GM19043 (cell line): Measurements from ENCODE around the gene KRT32.

Experiments
- ATAC-seq: cut with Tn5 transposase; IDR thresholded peaks from one replicate; pipeline ENCODE4 v1.9.1; 2021; ENCODE audit warnings: low read depth; ENCODE audit not compliant: unreplicated experiment

KRT32 gene

DNA sequence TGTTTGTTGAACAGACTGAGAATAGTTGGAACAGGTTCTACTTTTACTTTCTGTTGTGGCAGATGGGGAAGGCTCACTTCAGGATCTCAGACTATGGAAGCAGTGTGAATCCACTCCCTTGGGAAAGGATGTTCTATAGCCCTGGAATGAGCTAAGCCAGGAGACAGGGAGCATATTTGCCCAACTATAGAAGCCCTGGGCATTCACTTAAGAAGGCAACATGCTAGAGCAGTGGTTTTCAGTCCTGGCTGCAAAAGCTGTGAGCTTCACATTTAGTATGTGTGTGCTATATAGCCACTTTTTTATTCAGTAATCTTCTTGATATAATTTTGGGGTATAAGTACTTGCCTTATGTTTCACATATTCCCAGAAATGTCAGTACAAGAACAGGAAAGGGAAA lies 1.2 kb upstream of the KRT32 start:
- ATAC-seq = no peak

- ATAC-seq = no peak
Measured at GRCh38 chr17:41467561-41467960, 375 bp upstream of the KRT32 start.

DNA sequence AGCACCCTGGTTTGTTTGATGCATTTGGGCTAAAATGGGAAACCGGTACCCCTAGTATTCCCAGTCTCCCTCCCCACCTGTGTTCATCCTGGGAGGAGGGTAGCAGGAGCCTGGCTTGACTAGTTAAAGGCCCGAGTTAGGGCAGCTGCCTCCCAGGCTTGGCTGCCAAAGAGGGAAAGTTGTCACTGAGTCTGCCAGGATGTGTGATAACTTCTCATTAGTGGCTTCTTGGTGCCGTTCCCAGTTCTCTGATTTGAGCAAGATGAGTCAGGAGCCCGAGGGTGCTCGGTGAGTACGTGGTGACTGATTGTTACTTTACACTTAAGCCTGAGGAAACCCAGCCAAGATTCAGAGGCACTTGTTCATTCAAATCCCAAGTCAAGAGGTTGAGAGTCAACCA lies 2.5 kb downstream of the KRT32 start:
- no peak for ATAC-seq

GRCh38 chr17:41464173-41464572 lies 3.0 kb downstream of the KRT32 start:
- no peak for ATAC-seq

- ATAC-seq = no peak
Measured at GRCh38 chr17:41463746-41464145, 3.4 kb downstream of the KRT32 start.

DNA sequence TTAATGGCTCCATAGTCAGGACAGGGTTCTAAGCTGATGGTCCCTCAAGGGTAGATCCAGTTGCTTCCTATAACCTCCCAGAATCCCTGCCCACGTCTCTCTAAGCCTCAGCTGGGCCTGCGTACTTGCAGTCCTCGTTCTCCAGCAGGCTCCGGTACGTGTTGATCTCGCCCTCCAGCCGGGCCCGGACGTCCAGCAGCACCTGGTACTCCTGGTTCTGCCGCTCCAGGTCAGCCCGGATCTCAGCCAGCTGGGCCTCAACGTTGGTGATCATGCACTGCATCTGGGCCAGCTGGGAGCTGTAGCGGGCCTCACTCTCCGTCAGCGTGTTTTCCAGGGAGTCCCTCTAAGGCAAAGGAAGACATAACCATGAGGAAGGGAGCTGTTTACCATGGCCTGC lies 4.5 kb downstream of the KRT32 start:
- no peak for ATAC-seq

DNA sequence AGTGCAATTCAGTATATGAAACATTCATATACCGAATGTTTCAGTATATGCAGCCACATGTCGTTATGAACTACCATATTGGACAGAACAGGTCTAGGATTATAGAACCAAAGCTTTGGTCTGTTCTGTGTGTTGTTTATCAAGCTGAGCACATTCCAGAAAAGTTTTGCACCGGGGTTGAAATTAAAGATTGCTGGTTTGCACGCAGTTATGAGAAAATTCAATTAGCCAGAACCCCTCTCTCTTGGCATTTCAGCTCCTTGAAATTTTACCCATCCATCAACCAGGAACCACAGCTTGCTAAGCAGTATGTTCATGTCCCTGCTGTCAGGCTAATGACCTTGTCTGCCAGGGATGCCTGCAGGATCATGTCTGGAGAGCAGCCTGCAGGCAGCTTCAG lies 9.5 kb downstream of the KRT32 start:
- ATAC-seq = no peak

GRCh38 chr17:41456204-41456603 lies 11.0 kb downstream of the KRT32 start:
- no peak for ATAC-seq

DNA sequence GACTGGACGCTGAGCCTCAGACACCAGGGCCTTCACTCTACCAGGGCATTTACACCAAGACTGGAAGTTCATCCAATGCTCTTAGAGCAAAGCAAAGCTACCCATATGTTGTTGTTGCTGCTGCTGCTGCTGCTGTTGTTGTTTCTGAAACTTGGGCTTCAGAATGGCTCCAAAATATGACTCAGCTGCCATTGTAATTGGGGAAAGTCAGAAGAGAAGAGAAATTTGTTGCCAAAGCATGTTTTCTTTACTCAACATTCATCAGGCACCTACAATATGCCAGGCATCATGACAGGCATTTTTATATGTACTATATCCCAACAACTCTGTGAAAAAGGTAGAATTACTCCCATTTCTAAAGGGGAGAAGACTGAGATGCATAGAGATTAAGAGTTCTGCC lies 11.9 kb downstream of the KRT32 start:
- no peak for ATAC-seq

DNA sequence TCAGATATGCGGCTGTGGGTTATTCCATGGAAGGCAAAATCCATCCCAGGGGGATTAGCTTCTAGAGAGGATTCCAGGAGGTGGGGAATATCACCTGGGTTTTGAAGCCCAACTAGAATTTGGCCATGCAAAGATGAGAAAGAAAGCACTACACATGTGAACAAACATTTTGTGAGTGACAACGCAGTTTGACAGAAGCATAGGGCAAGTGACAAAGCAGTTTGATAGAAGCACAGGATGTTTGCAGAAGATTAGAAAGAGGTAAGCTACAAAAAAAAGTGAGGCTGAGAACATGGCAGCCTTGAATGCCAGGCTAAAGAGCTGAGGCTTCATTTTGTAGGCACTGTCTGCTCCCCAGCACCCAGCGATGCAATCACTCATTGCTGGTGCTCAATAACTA lies 14.1 kb downstream of the KRT32 start:
- ATAC-seq = no peak

DNA sequence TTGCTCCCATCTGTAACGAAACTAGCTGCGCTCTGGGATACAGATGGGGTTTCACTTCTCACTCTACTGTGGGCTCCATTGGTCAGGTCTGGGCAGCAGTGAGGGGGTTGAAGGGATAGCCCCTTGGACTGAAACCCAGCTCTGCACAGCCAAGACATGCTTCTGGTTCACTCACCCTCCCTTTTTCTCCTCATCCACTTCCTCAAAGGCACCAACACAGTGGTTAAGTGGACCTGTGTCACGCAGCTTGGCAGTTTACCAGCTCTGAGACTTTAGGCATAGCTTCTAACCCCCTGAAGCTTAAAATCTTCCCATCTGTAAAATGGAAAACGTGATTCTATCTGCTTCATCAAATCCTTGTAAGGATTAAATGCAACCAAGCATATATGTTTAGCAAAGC lies 14.9 kb downstream of the KRT32 start:
- no peak for ATAC-seq

DNA sequence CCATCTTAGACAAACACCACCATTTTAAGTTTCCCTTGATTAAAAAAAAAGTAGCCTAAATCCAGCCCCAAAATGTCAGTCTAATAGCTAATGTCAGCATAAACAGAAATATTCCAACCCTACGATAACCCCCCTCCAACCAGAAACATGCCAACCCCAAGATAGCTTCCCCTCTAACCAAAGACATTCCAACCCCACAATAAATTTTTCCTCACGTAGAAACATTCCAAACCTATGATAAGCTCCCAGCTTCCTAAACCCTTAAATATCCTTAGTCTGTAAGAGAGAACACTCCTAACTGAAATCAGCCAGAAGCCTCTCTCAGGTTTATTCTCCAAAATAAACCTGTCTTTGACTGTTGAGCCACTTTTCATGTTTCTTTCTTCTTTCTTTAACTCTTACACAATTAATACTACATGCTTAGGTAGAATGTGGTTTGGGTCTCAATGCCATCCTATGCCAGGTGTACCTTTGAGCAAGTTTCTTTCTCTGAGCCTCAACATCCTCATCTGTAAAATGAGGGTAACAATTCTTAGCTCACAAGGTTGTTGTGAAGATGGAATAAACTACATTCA lies 15.9 kb downstream of the KRT32 start:
- ATAC-seq = no peak

DNA sequence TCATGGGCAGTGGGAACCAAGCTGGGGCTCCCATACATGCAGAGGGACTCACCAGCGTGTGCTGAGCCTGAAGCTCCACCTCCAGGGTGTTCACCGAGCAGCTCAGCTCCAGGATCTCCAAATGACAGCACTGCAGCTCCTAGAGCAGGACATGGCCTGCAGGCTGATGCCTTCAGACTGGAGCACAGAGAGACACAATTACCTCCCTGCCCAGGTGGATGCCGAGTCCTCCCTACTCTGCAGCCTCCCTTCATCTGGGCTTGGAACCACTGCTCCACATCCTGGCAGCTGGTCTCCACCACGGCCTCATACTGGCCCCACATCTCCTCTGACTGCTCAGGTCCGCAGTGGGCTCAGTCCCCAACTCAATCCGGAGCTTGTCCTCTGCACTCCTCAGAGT lies 18.2 kb downstream of the KRT32 start:
- no peak for ATAC-seq

DNA sequence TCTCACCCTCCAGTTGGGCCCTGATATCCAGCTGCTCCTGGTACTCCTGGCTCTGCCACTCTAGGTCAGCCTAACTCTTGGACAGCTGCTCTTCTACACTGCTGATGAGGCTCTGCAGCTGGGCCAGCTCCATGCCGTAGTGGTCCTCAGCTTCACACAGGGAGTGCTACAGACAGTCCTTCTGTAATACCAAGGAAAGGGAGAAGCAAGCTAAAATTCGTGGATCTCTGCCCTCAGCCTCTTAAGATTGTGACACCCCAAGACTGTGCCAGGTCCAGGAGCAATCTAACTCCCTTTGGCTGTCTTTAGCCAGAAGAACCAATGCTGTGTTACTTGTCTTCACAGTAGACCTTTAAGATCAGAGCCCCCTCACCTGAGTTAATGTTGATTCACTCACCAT lies 18.7 kb downstream of the KRT32 start:
- ATAC-seq = no peak

GRCh38 chr17:41446806-41447205 lies 20.4 kb downstream of the KRT32 start:
- no peak for ATAC-seq

DNA sequence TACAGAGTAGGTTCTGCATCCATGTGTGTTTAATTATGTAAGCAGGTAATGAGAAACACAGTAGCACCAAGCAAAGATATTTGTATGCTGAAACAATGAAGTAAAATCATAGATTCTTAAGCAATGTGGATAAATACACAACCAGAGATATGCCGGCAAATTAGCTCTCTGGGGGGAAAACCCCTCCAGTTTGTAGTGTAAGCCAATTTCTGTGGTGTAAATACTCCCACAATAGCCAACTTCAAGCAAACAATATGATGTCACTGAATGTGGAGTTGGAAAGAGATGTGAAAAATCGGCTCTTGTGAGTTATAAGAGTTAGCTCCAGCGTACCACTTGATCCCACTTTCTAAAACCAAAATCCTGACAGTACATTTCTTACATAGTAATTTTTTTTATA lies 22.5 kb downstream of the KRT32 start:
- ATAC-seq = no peak

DNA sequence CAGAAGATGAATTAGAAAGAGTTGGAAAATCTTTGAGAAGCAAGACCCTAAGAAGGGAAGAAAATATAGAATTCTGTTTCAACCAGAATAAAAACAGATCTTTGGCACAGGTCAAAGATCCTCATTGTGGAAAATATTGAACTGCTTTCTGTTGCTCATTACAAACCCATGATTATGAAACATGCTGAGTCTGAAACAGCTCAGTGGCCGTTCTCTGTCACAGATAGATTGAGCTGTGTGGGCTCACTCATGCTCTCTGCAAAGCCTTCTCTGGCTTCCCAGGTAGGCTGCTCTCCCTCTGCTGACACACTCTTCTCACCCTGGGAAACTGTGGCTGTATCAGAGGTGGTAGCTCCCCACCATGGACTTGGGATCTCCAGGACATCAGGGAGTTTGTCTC lies 23.0 kb downstream of the KRT32 start:
- ATAC-seq = no peak

DNA sequence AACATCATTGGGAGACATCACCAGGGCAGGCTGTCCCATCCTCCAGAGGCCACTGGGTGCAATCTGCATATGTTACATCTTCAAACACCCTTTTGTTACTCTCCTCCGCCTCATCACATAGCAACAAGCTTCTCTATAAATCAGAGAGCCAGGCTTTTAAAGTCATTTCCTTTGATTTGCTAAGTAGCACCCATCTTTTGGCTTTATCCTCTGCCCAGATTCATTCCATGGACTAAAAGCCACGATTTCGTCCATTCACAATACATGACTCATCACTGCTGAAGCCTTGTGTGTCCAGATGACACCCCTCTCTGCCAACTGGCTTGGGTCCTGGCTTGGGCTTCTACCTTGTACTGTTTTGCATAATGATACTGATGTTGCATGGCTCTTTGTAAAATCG lies 24.4 kb downstream of the KRT32 start:
- ATAC-seq = no peak

GRCh38 chr17:41440531-41441033 lies 26.6 kb downstream of the KRT32 start, which contains the start of gene KRT38:
KRT38 (minus strand) TSS chr17:41440983; CDS start chr17:41440921, 62 bp downstream.
- no peak for ATAC-seq

DNA sequence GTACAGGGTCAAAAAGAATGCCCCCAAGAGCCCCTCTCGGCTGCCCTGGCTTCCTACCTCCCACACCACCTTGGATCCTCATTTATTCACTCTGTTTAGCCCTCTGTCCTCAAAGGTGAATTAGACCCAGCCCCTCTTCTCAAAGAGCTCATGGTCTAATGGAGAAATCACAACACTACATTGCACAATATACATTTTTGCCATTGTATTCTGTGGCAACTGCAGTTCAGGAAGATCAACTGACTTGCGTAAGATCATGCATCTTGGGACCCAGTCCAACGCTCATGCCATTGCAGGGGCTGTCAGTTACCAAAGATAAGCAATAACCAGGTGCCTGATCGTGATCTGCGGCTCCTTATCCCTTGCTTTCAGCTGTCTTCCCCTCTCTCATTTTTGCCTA lies 27.8 kb downstream of the KRT32 start:
- ATAC-seq = no peak

GRCh38 chr17:41437769-41438168 lies 29.4 kb downstream of the KRT32 start:
- ATAC-seq = no peak

GRCh38 chr17:41437254-41437653 lies 29.9 kb downstream of the KRT32 start:
- ATAC-seq = no peak

- no peak for ATAC-seq
Measured at GRCh38 chr17:41434415-41434814, 32.8 kb downstream of the KRT32 start.
